PFSK-1 (cell line): ENCODE measurements around the gene HNRNPA3.

Experiments used
- FOXP2 ChIP-seq: optimal IDR thresholded peaks from 2 replicates; pipeline ENCODE3; 2011; ENCODE audit warnings: borderline replicate concordance, control low read depth, inconsistent platforms; ENCODE audit not compliant: insufficient read depth; ENCODE audit errors: extremely low read length, extremely low read depth
- POLR2AphosphoS5 ChIP-seq: IDR thresholded peaks from 2 replicates; pipeline ENCODE4 v1.6.1; 2012; ENCODE audit warnings: low read depth, mild to moderate bottlenecking, control low read depth, low read length, moderate library complexity
- REST ChIP-seq, 2 experiments: IDR thresholded peaks; 2 replicates each; pipeline versions ENCODE4 v1.6.1 to v1.8.0; 2011 to 2012; ENCODE audit warnings: low read depth in 2 of 2, low read length in 2 of 2, control low read depth in 1 of 2, inconsistent platforms in 1 of 2, mild to moderate bottlenecking in 1 of 2, moderate library complexity in 1 of 2; ENCODE audit not compliant: insufficient read depth in 1 of 2
- SIN3A ChIP-seq: IDR thresholded peaks from 2 replicates; pipeline ENCODE4 v1.6.1; 2012; ENCODE audit warnings: mild to moderate bottlenecking, low read length, moderate library complexity, borderline replicate concordance; ENCODE audit not compliant: insufficient read depth
- TAF1 ChIP-seq: IDR thresholded peaks from 2 replicates; pipeline ENCODE4 v1.6.1; 2012; ENCODE audit warnings: low read length, control low read depth, borderline replicate concordance; ENCODE audit not compliant: insufficient read depth

The HNRNPA3 gene

DNA sequence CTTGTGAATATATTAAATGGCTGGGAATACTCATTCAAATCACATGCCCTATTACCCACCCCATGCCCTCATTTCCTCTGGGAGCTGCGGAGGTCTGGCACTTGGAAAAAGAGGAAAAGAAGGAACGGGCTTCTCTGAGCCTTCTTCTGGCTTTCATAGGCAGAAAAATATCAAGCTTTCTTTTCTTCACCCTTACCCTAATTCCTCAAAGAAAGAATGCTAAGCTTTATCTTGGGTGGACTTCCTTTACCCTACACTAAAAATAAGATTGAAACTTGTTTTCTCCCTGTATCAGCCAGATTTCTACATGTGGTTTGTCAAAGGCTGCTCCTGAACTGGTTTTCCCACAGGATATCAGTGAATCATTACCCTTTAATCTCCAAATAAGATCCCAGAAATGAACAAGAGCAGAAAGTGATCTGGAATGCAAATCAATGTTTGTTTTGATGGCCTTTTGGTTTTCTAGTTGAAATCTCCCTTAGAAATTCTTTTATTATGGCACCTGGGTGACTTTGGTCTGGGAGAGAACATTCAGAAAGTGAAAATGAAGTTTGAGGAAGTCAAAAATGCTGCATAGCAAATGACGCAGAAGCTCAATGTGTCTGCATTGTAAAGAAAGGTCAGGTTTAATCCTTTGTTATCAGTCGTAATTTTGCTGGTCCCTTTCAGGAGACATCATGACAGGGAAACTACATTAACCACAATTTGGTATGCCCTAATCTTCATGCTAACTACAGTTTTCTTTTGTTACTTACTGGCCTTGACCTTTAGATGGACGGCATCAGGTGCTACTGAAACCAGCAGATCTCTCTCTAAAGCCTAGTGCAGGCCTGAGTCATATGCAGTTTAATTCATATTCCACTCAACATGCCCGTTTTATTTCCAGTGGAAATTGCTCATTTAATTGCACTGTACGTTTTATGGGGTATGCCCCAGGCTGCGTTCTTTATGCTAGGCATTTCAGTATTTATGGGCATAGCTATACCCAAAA, 46.6 kb upstream of the HNRNPA3 start:
- TF ChIP-seq SIN3A, result no peak
- TF ChIP-seq REST (IDR thresholded peaks at IDR 0.05; ENCODE audit: insufficient read depth in 1 of 2, low read depth in 2 of 2, low read length in 2 of 2), result no peak
- TF ChIP-seq POLR2AphosphoS5, result no peak
- TF ChIP-seq TAF1, result no peak
- no peak for TF ChIP-seq FOXP2

GRCh38 chr2:177169810-177170514, 42.6 kb upstream of the HNRNPA3 start:
- TF ChIP-seq FOXP2 (no peak), SIN3A (no peak), TAF1 (no peak), REST (IDR thresholded peaks at IDR 0.05; ENCODE audit: insufficient read depth in 1 of 2, low read depth in 2 of 2, low read length in 2 of 2) (no peak)

GRCh38 chr2:177171418-177171865, 41.2 kb upstream of the HNRNPA3 start:
- TF ChIP-seq SIN3A (no peak), TAF1 (no peak), POLR2AphosphoS5 (no peak), FOXP2 (no peak), REST (IDR thresholded peaks at IDR 0.05; ENCODE audit: insufficient read depth in 1 of 2, low read depth in 2 of 2, low read length in 2 of 2) (no peak)

GRCh38 chr2:177172034-177172880, 40.3 kb upstream of the HNRNPA3 start:
- no peak for TF ChIP-seq REST (IDR thresholded peaks at IDR 0.05; ENCODE audit: insufficient read depth in 1 of 2, low read depth in 2 of 2, low read length in 2 of 2)
- TF ChIP-seq SIN3A, result no peak
- TF ChIP-seq POLR2AphosphoS5, result no peak
- no peak for TF ChIP-seq FOXP2
- no peak for TF ChIP-seq TAF1
